A549 (cell line): ENCODE measurements around the gene ABCA7.

Experiments
- CHD2 ChIP-seq: fragments of 150-350 bp; IDR thresholded peaks from 2 replicates; pipeline ENCODE4 v1.6.1; 2014; ENCODE audit warnings: low read length; ENCODE audit not compliant: partially characterized antibody
- CTCF ChIP-seq: fragments of >200 bp; sonication (Bioruptor Twin); formaldehyde crosslinking; IDR thresholded peaks from 3 replicates; pipeline ENCODE4 v1.5.1; 2016
- HOXA7 ChIP-seq: fragments of 250-450 bp; sonication (Bioruptor Pico); IDR thresholded peaks from 2 replicates; pipeline ENCODE4 v1.5.0; 2020; ENCODE audit warnings: mild to moderate bottlenecking, moderate library complexity
- TF ChIP-seq, protein P1 (sequence below): fragments of 450-650 bp; IDR thresholded peaks from 2 replicates; pipeline ENCODE4 v1.6.1; 2014; ENCODE audit warnings: antibody characterized with exemption
- TF ChIP-seq, protein P2 (sequence below): IDR thresholded peaks from 2 replicates; pipeline ENCODE4 v1.6.1; 2012

GRCh38 chr19:1106841-1107660, 67.1 kb downstream of the ABCA7 start:
- no peak for TF ChIP-seq CTCF
- TF ChIP-seq, protein P1, sequence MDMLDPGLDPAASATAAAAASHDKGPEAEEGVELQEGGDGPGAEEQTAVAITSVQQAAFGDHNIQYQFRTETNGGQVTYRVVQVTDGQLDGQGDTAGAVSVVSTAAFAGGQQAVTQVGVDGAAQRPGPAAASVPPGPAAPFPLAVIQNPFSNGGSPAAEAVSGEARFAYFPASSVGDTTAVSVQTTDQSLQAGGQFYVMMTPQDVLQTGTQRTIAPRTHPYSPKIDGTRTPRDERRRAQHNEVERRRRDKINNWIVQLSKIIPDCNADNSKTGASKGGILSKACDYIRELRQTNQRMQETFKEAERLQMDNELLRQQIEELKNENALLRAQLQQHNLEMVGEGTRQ, result no peak
- TF ChIP-seq, protein P2, sequence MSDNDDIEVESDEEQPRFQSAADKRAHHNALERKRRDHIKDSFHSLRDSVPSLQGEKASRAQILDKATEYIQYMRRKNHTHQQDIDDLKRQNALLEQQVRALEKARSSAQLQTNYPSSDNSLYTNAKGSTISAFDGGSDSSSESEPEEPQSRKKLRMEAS, result peak; percentile 5; the same call in 1 of the 2 replicates
- TF ChIP-seq CHD2, result no peak
- no peak for TF ChIP-seq HOXA7
